Measurements from ENCODE around the gene DLK2. TPM values are rescaled to one million over a fixed set of nuclear protein-coding genes. Genes with fewer than 3 reads are reported as not detected.
"Not testable (repeated sequence)": the region's sequence is repeated elsewhere in the genome, so short reads cannot be mapped to it uniquely, and the experiment has no call there.

Gene DLK2
- total RNA-seq, 2 donors from 2014 or later = 13.5 to 46.1 TPM

GRCh38 chr6:43427406-43428111 is 27.8 kb downstream of the DLK2 start, which contains the start of gene ABCC10:
ABCC10 (plus strand) TSS chr6:43427541; CDS start chr6:43427979, 438 bp downstream.
- peak; percentile 19 to 64 (median 36) for TF ChIP-seq CTCF (IDR thresholded peaks at IDR 0.05)
- peak; percentile 73 for TF ChIP-seq POLR2A (IDR thresholded peaks at IDR 0.05)
- TF ChIP-seq POLR2AphosphoS5 (IDR thresholded peaks at IDR 0.05) = peak; percentile 93
- intact Hi-C loops (cut with DNase I) = loop anchor here (1.0 kb wide), 1 partner anchor 58 kb away; the partner anchor contains the start of gene ZNF318
- Histone ChIP-seq H3K27me3 (replicated peaks; ENCODE audit: insufficient read depth) (no peaks in the 10 kb centered on the region), H3K4me3 (peak within 1 kb of the TSS; percentile 51 to 69), H3K4me1 (replicated peaks) (peaks cover 3% of the 10 kb centered on the region), H3K9me3 (no peaks in the 10 kb centered on the region), H3K36me3 (no peaks in the 10 kb centered on the region), H3K27ac (peak within 1 kb of the TSS; percentile 75 to 77)
- peak; percentile 92 for DNase-seq (ENCODE audit: low spot score)
- under 1% methylated on average over 39 of the region's 49 CpGs for WGBS

- H3K36me3 ChIP-seq = no peaks in the 10 kb centered on the region
- H3K4me1 ChIP-seq (replicated peaks) = peaks cover 3% of the 10 kb centered on the region
- DNase-seq (ENCODE audit: low spot score) = no peak
- intact Hi-C loops (cut with DNase I) = loop anchor here (1.0 kb wide), 1 partner anchor 58 kb away; the partner anchor contains the start of gene ZNF318
- peak overlapping the region; percentile 75 to 77 for H3K27ac ChIP-seq
- H3K9me3 ChIP-seq = no peaks in the 10 kb centered on the region
- peak overlapping the region; percentile 51 to 69 for H3K4me3 ChIP-seq
- no peaks in the 10 kb centered on the region for H3K27me3 ChIP-seq (replicated peaks; ENCODE audit: insufficient read depth)
- TF ChIP-seq POLR2A (IDR thresholded peaks at IDR 0.05) (no peak), CTCF (IDR thresholded peaks at IDR 0.05) (no peak), POLR2AphosphoS5 (IDR thresholded peaks at IDR 0.05) (no peak)
- WGBS = 27% methylated on average over 23 of the region's 23 CpGs
These were observed 28.4 kb downstream of the DLK2 start for GRCh38 chr6:43426928-43427405.

- H3K4me1 ChIP-seq (replicated peaks); DNase-seq (ENCODE audit: low spot score); intact Hi-C loops (cut with DNase I); H3K9me3 ChIP-seq; H3K36me3 ChIP-seq; H3K27ac ChIP-seq; H3K4me3 ChIP-seq; H3K27me3 ChIP-seq (replicated peaks; ENCODE audit: insufficient read depth): not testable (repeated sequence)
- 90% methylated on average over 27 of the region's 33 CpGs for WGBS
These were observed 30.3 kb downstream of the DLK2 start for GRCh38 chr6:43425083-43425482.

GRCh38 chr6:43421831-43422230 is 33.5 kb downstream of the DLK2 start:
- no peak overlapping the region for H3K27ac ChIP-seq
- intact Hi-C loops (cut with DNase I) = no loop called here
- H3K27me3 ChIP-seq (replicated peaks; ENCODE audit: insufficient read depth) = no peaks in the 10 kb centered on the region
- H3K4me1 ChIP-seq (replicated peaks) = no peaks in the 10 kb centered on the region
- no peaks in the 10 kb centered on the region for H3K9me3 ChIP-seq
- TF ChIP-seq POLR2A (IDR thresholded peaks at IDR 0.05) (no peak), POLR2AphosphoS5 (IDR thresholded peaks at IDR 0.05) (no peak), CTCF (IDR thresholded peaks at IDR 0.05) (no peak)
- H3K36me3 ChIP-seq = no peaks in the 10 kb centered on the region
- no peak overlapping the region for H3K4me3 ChIP-seq
- no peak for DNase-seq (ENCODE audit: low spot score)
- WGBS = 71% methylated on average over 3 of the region's 3 CpGs

- Histone ChIP-seq H3K36me3 (no peaks in the 10 kb centered on the region), H3K9me3 (no peaks in the 10 kb centered on the region), H3K4me1 (replicated peaks) (no peaks in the 10 kb centered on the region), H3K27me3 (replicated peaks; ENCODE audit: insufficient read depth) (no peaks in the 10 kb centered on the region), H3K27ac (no peak overlapping the region), H3K4me3 (no peak overlapping the region)
- intact Hi-C loops (cut with DNase I) = no loop called here
- TF ChIP-seq POLR2AphosphoS5 (IDR thresholded peaks at IDR 0.05) (no peak), POLR2A (IDR thresholded peaks at IDR 0.05) (no peak), CTCF (IDR thresholded peaks at IDR 0.05) (no peak)
- no peak for DNase-seq (ENCODE audit: low spot score)
- 64% methylated on average over 5 of the region's 5 CpGs for WGBS
These were observed 35.2 kb downstream of the DLK2 start for GRCh38 chr6:43420012-43420709.
